Colon (tissue), 2 donors: ENCODE results near the gene ZNF324.
"Not testable (repeated sequence)": the region's sequence is repeated elsewhere in the genome, so short reads cannot be mapped to it uniquely, and the experiment has no call there.

Source experiments
- FAIRE-seq: peaks from 2 replicates; lab custom pipeline; 2012; peaks lifted over from hg19 to GRCh38; lab: Jason Lieb, UNC
- donor health status: control.
- donor health status: control.

The ZNF324 gene

GRCh38 chr19:58466760-58467589 lies at the start of gene ZNF324:
TSS of gene ZNF324 (plus strand) at chr19:58467080. CDS start at chr19:58469186, 2,106 bp downstream.
- no peak for FAIRE-seq

- no peak for FAIRE-seq
Measured at GRCh38 chr19:58428617-58429016, 38.3 kb upstream of the ZNF324 start.

DNA sequence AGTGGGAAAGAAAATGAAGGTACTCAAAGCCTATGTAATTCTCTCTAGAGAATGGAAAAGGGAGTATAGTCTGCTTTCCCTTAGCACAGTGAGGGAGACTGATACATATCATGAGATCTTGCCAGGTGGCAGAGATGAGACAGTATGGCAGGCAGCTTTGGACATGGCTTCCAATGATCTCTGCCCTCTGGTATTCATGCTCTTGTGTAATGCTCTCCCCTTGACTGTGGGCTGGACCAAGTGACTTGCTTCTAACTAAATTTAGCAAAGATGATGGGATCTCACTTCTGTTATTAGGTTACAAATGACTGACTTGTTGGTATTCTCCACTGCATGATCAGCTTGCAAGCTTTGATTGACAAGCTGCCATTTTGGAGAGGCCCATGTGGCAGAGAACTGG lies 37.1 kb upstream of the ZNF324 start:
- FAIRE-seq, result no peak

GRCh38 chr19:58434217-58434616 lies 32.7 kb upstream of the ZNF324 start:
- no peak for FAIRE-seq

GRCh38 chr19:58439576-58440554 lies 27.0 kb upstream of the ZNF324 start, which contains the start of gene ZNF132:
TSS of gene ZNF132 (minus strand) at chr19:58440153. CDS start at chr19:58439821, 332 bp downstream.
- FAIRE-seq, result peak; percentile 95

GRCh38 chr19:58440556-58440955 lies 26.3 kb upstream of the ZNF324 start:
- no peak for FAIRE-seq

DNA sequence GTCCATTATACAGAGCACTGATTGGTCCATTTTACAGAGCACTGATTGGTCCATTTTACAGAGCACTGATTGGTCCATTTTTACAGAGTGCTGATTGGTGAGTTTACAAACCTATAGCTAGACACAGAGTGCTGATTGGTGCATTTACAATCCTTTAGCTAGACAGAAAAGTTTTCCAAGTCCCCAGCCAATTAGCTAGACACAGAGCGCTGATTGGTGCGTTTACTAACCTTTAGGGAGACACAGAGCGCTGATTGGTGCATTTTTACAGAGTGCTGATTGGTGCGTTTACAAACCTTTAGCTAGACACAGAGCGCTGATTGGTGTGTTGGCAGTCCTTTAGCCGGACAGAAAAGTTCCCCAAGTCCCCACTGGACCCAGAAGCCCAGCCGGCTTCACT lies 23.9 kb upstream of the ZNF324 start:
- not testable (repeated sequence) for FAIRE-seq

GRCh38 chr19:58448860-58449259 lies 18.0 kb upstream of the ZNF324 start:
- FAIRE-seq, result not testable (repeated sequence)

- not testable (repeated sequence) for FAIRE-seq
Measured at GRCh38 chr19:58449980-58450379, 16.9 kb upstream of the ZNF324 start.

DNA sequence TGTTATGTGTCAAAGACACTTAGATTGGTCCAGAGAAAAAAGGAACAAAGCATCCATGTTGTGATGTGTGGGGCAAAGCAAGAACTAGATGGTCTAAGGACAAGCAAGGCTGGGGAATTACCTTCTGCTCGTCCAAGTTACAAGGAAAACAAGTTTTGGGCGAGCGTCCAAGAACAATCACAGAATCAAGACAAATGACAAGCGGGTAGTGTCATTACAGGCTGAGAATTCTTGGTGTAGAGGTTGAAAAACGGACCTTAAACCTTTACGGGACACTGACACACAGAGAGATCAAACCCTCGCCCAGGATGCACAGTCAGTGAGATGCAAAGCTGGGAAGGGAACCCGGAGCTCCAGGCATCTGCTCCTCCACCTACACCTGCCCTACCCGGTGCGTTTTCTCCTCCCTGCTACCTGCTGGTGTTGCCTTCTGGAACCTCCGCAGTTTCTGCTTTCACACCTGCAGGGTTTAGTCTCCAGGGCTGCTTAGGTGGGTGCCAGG lies 16.0 kb upstream of the ZNF324 start:
- FAIRE-seq, result no peak

- no peak for FAIRE-seq
Measured at GRCh38 chr19:58451358-58452101, 15.3 kb upstream of the ZNF324 start, which contains the start of gene ZNF324B. TSS of gene ZNF324B (plus strand) at chr19:58451622. CDS start at chr19:58453702, 2,080 bp downstream.

DNA sequence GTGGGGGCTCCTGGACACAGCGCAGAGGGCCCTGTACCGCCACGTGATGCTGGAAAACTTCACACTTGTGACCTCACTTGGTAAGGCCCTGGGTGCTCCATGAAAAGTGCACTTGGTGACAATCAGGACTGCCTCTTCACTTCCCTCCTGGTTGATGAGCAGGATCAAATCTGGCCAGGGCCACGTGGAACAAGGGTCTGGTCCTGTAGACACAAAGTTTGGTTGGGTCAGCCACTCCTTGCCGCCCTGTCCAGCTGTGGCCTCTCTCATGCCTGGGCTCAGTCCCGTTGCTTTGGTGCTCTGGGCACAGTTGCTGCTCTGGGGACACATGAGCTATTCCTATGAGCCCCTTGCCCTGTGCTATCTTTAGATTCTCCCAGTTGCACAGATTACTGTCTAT lies 13.1 kb upstream of the ZNF324 start:
- no peak for FAIRE-seq

DNA sequence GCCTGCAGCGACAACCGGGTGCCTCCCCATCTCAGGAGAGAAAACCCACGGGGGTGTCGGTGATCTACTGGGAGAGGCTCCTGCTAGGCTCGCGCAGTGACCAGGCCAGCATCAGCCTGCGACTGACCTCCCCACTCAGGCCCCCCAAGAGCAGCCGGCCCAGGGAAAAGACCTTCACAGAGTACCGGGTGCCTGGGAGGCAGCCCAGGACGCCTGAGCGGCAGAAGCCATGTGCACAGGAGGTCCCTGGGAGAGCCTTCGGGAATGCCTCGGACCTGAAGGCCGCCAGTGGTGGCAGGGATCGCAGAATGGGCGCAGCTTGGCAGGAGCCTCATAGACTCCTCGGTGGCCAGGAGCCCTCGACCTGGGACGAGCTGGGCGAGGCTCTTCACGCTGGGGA lies 11.6 kb upstream of the ZNF324 start:
- no peak for FAIRE-seq

DNA sequence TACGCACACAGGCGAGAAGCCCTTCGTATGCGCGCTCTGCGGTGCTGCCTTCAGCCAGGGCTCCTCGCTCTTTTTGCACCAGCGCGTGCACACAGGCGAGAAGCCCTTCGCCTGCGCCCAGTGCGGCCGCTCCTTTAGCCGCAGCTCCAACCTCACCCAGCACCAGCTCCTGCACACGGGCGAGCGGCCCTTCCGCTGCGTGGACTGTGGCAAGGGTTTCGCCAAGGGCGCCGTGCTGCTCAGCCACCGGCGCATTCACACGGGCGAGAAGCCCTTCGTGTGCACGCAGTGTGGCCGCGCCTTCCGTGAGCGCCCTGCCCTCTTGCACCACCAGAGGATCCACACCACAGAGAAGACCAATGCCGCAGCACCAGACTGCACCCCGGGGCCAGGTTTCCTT lies 10.8 kb upstream of the ZNF324 start:
- FAIRE-seq, result no peak

DNA sequence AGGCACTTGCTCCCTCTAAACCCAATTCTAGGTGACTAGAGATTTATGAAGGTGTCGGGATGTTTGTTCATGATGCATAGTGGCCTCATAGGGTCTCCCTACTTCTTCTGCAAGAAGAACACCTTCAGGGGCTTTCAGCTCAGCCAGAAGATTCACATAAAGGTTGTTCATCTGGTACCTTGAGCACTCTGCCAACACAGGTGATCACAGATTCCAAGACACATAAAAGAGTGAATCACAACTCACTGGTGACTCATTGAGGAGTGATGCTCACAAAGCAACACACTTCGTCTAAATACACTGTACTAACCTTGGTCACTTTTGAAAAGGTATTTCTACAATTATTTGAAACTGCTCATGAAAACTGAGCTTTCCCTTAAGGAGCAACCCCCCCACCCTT lies 6.8 kb upstream of the ZNF324 start:
- FAIRE-seq, result no peak

GRCh38 chr19:58466089-58466759 lies 656 bp upstream of the ZNF324 start:
- no peak for FAIRE-seq

- FAIRE-seq, result no peak
Measured at GRCh38 chr19:58468216-58468839, 1.4 kb downstream of the ZNF324 start.

GRCh38 chr19:58469241-58470013 lies 2.5 kb downstream of the ZNF324 start:
- FAIRE-seq, result no peak

GRCh38 chr19:58470837-58471543 lies 4.1 kb downstream of the ZNF324 start:
- not testable (repeated sequence) for FAIRE-seq
